ENCODE data around the gene SELENOT. TPM values are rescaled to one million over a fixed set of nuclear protein-coding genes. Genes with fewer than 3 reads are reported as not detected.
A peak's percentile ranks its signal among the peaks of the same experiment; 100 is the strongest.
"Not testable (repeated sequence)": the region's sequence is repeated elsewhere in the genome, so short reads cannot be mapped to it uniquely, and the experiment has no call there.

The SELENOT gene
- polyA plus RNA-seq, 1 donor from 2014 or later: 213 TPM

DNA sequence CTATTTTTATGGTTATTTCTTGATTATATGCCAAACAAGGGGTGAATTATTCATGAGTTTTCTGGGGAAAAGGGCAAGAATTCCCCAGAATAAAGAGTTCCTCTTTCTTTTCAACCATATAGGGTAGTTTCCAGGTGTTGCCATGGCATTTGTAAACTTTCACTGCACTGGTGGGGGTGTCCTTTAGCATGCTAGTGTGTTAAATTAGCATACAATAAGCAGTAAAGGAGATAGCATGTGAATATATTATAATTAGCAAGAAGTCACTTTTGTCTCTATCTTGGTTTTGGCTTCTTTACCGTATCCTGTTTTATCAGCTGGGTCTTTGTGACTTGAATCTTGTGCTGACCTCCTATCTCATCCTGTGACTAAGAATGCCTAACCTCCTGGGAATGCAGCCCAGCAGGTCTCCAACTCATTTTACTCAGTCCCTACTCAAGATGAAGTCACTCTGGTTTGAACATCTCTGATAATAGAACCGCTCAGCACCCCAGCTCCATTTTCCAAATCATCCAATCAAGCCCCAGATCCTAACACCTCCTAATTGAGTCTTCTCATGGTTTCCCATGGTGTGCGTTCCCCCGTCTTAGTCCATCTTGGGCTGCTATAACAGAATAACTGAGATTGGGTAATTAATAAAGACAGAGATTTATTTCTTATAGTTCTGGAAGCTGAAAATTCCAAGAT is 3.4 kb upstream of the SELENOT start:
- H3K9me3 Mint-ChIP-seq: no peaks in the 10 kb centered on the region
- H3K4me1 Mint-ChIP-seq: peaks cover 45 to 56% (median 50%) of the 10 kb centered on the region in 3 donors
- peak overlapping the region; percentile 93 to 99 (median 96) for H3K27ac Mint-ChIP-seq
- H3K36me3 Mint-ChIP-seq: no peaks in the 10 kb centered on the region
- H3K27me3 Mint-ChIP-seq: no peaks in the 10 kb centered on the region
- H3K4me3 Mint-ChIP-seq: peak overlapping the region in 3 of 4 donors; percentile 94 to 98 (median 95)

DNA sequence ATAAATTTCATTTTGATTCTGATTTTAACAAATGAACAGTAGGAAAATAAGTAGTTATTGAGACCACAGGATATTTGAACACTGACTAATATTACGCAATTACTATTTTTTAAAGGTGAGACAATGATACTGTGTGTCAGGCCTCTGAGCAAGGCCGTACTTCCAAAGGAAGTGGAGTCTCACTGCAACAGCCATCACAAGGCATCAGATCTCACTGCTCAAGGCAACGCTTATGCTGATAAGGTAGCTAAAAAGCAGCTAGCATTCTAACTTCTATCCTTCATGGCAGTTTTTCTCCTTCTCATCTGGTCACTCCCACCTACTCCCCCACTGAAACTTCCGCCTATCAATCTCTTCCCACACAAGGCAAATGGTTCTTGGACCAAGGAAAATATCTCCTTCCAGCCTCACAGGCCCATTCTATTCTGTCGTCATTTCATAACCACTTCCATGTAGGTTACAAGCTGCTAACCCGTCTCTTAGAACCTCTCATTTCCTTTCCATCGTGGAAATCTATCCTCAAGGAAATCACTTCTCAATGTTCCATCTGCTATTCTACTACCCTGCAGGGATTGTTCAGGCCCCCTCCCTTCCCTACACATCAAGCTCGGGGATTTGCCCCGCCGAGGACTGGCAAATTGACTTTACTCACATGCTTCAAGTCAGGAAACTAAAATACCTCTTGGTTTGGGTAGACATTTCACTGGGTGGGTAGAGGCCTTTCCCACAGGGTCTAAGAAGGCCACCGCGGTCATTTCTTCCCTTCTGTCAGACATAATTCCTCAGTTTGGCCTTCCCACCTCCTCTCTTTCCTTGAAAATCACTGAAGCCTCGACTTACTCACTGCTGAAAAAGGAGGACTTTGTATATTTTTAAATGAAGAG is 2.2 kb upstream of the SELENOT start:
- H3K27me3 Mint-ChIP-seq, H3K9me3 Mint-ChIP-seq, H3K36me3 Mint-ChIP-seq: not testable (repeated sequence)
- Mint-ChIP-seq H3K4me1 (peaks cover 50 to 58% (median 55%) of the 10 kb centered on the region in 3 donors), H3K4me3 (peak overlapping the region; percentile 84 to 98 (median 94)), H3K27ac (peak overlapping the region; percentile 93 to 99 (median 96))

DNA sequence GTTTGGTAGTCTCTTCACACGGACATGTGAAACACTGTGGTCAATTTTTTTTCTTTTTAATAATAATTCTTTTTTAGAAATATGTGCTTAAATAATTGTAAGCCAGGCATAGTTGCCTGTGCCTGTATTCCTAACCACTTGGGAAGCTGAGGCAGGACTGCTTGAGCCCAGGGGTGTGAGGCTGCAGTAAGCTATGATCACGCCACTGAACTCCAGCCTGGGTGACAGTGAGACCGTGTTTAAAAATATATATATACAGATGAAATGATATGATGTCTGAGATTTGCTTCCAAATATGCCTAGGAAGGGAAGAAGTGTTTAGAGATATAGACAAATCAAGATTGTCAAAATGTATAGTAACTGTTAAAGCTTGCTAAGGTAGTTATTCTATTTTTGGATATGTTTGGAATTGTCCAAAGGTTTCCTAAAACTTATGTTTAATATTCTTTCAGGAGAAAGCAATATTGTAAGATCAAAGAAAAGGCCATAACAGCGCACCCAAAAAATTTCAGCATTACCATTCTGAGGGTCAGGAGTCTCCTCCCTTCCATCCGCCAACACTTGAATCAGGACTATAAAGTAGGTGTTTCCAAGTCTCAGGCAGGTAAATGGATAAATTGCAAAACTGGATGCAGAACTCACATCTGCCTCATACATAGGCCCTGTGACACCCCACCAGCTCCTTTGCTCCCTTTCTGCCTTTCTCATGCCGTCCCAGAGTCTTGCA is 532 bp upstream of the SELENOT start:
- Mint-ChIP-seq H3K9me3 (no peaks in the 10 kb centered on the region), H3K4me3 (peak overlapping the region; percentile 96 to 98 (median 98)), H3K27ac (peak overlapping the region; percentile 96 to 100 (median 99)), H3K36me3 (peaks cover 2% of the 10 kb centered on the region), H3K27me3 (no peaks in the 10 kb centered on the region), H3K4me1 (peaks cover 63 to 68% (median 63%) of the 10 kb centered on the region in 3 donors)

DNA sequence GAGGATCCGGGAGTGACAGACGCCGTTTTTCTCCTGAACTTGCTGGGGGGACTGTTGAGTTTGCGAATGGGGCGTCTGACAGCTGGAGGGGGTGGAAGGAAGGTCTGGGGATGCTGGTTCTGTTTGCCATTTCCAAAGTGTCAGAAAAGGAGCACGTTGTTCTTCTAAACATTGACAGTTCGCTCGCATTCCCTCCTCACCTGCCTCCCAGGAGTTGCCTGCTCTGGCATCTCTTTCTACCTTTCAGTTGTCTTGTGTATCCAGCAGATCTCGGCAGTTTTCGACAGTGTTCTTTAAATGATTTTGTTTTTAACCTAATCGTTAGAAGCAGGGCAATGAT is 829 bp downstream of the SELENOT start:
- H3K4me1 Mint-ChIP-seq: peaks cover 58 to 74% (median 71%) of the 10 kb centered on the region in 3 donors
- H3K27ac Mint-ChIP-seq: peak overlapping the region; percentile 96 to 100 (median 99)
- H3K36me3 Mint-ChIP-seq: peaks cover 2% of the 10 kb centered on the region
- no peaks in the 10 kb centered on the region for H3K9me3 Mint-ChIP-seq
- no peaks in the 10 kb centered on the region for H3K27me3 Mint-ChIP-seq
- H3K4me3 Mint-ChIP-seq: peak overlapping the region; percentile 96 to 98 (median 98)

DNA sequence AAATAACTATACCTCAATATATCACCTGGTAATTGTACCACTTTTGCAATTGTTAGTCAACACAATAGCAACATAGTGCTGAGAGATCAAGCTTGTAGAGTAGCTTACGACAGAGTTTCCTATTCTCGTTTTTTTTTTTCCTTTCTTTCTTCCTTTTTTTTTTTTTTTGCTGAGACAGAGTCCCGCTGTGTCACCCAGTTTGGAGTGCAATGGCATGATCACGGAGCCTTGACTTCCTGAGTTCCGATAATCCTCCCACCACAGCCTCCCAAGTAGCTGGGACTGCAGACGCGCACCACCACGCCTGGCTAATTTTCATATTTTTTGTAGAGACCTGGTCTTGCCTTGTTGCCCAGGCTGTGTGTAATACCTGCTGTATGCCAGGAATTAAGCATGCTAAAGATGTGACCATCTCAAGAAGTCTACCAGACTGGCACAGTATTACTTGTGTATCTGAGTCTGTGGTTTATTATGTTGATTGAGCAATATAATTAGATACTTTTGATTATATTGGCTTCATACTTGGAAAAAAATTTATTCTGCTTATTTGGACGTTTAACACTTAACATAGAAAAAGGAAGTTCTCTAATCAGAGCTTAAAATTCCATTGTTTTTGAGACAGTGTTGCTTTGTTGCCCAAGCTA is 3.0 kb downstream of the SELENOT start:
- peaks cover 2% of the 10 kb centered on the region for H3K36me3 Mint-ChIP-seq
- peak overlapping the region; percentile 71 to 99 (median 94) for H3K27ac Mint-ChIP-seq
- peaks cover 59 to 74% (median 65%) of the 10 kb centered on the region in 3 donors for H3K4me1 Mint-ChIP-seq
- no peaks in the 10 kb centered on the region for H3K27me3 Mint-ChIP-seq
- peak overlapping the region; percentile 75 to 92 (median 90) for H3K4me3 Mint-ChIP-seq
- H3K9me3 Mint-ChIP-seq: no peaks in the 10 kb centered on the region

DNA sequence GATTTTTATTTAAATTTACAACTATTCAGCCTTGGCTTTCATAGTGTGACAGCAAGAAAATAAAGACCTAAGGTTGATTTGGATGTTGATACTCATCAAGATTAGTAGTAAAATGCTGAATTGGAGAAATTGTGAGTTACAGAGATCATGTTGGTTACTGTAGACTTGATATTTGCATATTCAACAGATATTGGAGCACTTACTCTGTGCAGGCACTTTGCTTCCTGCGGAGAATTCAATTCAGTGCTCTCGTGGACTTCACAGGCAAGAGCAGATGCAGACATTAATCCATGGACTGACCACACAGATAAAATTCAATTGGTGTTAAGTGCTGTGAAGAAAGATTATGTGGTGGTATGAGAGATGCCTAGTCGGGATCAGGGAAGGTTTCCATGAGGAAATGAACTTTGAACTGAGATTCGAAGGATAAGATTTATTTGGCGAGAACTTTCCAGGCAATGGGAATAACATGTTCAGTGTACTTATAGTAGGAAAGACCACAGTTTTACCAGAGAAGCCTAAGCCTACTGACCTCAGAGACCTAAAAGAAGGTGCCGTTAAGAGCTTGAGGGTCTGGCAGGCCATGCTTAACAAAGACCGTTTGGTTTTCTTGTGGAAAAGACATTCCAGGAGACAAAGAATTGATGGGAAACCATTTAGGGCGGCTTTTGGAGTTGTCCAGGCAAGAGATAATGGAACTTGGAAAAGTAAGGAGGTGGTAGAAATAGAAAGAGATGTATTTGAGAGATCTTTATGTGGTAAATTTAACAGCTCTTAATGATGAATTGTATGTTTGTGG is 4.3 kb downstream of the SELENOT start:
- Mint-ChIP-seq H3K9me3 (no peaks in the 10 kb centered on the region), H3K27me3 (no peaks in the 10 kb centered on the region), H3K4me3 (peak overlapping the region; percentile 71 to 92 (median 90)), H3K4me1 (peaks cover 56 to 67% (median 58%) of the 10 kb centered on the region in 3 donors), H3K36me3 (peaks cover 2% of the 10 kb centered on the region), H3K27ac (peak overlapping the region; percentile 46 to 94 (median 61))

DNA sequence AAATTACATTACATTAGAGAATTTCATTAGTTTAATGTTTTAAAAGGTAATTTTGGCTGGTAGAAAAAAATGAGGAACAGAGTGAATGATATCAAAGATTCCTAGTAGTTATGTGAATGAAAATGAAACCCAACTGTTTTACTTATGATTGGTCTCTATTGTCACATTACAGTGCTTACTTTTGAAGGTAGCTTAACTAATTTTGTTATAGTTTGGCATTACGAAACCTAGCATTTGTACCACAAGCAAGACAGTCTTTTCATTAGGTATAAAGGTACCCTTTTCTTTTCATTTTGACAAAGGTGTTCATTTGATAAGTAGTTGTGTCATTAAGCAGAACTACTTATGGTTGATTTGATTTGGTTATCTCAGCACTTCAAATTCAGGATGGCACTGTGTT is 6.9 kb downstream of the SELENOT start:
- Mint-ChIP-seq H3K27me3 (no peaks in the 10 kb centered on the region), H3K27ac (peak overlapping the region in 2 of 3 donors; percentile 1 to 57), H3K4me1 (peaks cover 59 to 74% (median 60%) of the 10 kb centered on the region in 3 donors), H3K4me3 (peak overlapping the region in 2 of 4 donors; percentile 1 to 25), H3K36me3 (peaks cover 8% of the 10 kb centered on the region), H3K9me3 (no peaks in the 10 kb centered on the region)

DNA sequence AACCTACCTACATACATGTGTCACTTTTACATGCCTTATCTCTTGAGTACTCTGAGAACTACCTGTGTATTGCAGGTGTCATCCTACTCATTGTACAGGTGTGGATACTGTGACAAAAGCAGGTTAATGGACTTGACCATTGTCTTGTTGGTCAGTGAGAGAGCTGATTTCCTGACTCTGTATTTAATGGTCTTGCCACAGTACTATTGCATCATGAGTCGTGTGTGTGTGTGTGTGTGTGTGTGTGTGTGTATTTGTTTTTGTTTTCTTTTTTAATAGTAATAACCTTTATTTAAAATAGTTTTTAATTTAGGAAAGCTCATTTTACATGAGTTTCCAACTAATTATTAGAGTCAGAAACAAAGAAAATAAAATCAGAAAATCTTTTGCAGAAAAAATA is 7.7 kb downstream of the SELENOT start:
- peaks cover 55 to 71% (median 57%) of the 10 kb centered on the region in 3 donors for H3K4me1 Mint-ChIP-seq
- no peaks in the 10 kb centered on the region for H3K27me3 Mint-ChIP-seq
- no peak overlapping the region for H3K27ac Mint-ChIP-seq
- H3K36me3 Mint-ChIP-seq: peaks cover 7% of the 10 kb centered on the region
- H3K4me3 Mint-ChIP-seq: no peak overlapping the region
- no peaks in the 10 kb centered on the region for H3K9me3 Mint-ChIP-seq

DNA sequence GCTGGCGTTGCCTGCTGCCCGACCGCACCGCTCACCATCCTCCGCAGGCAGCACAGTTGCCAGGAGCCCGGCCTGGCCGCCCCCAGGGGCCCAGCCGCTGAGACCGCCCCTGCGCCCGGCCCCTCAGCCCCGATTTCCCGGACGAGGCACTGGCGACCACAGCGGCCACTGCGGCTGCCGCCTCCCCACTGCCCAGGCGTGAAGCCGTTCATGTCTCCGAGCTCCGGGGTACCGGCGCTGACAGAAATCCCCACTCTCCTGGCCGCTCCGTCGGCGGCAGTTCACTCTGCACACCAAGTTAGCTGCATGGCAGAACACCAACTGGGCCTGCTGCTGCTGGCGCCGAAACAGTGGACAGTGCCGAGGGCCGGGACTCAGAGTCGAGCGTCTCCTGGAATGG is 8.5 kb downstream of the SELENOT start:
- H3K9me3 Mint-ChIP-seq: no peaks in the 10 kb centered on the region
- no peak overlapping the region for H3K4me3 Mint-ChIP-seq
- H3K27me3 Mint-ChIP-seq: no peaks in the 10 kb centered on the region
- peaks cover 6% of the 10 kb centered on the region for H3K36me3 Mint-ChIP-seq
- H3K4me1 Mint-ChIP-seq: peaks cover 49 to 66% (median 51%) of the 10 kb centered on the region in 3 donors
- no peak overlapping the region for H3K27ac Mint-ChIP-seq

DNA sequence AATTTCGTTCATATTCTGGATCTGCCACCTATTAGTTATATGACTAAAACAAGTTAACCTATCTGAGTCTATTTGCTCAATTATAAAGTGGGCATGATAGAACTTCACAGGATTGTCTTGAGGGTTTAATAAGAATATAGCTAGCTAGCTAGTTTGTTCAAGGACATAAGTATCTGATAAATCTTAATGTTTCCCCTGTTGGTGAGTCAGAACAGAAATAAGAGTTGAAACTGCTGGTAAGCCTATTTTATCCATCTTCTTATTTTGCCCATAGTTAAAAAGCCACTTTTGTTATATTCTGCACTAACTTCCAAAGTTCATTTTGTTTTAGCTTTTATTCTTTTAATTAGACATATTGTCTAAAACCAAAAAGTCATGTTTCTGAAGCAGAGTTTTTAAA is 9.4 kb downstream of the SELENOT start:
- Mint-ChIP-seq H3K9me3 (no peaks in the 10 kb centered on the region), H3K36me3 (peaks cover 8% of the 10 kb centered on the region), H3K27me3 (no peaks in the 10 kb centered on the region), H3K27ac (no peak overlapping the region), H3K4me3 (peak overlapping the region in 1 of 4 donors; percentile 73), H3K4me1 (peaks cover 45 to 60% (median 50%) of the 10 kb centered on the region in 3 donors)

DNA sequence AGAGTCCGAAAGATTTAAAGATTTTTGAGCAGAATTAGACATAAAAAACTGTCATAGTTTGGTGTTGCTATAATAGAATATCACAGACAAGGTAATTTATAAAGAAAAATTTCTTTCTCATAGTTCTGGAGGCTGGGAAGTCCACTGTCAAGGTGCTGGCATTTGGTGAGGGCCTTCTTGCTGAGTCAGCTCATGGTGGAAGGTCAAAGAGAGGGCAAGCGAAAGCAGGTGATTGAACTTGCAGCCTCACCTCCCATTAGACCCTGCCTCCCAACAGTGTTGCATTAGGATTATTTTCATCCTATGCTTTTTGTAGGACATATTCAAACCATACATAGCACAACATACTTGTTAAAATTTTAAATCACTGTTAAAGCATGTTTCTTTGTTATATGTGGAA is 9.9 kb downstream of the SELENOT start:
- Mint-ChIP-seq H3K9me3 (no peaks in the 10 kb centered on the region), H3K27ac (no peak overlapping the region), H3K4me1 (peaks cover 41 to 57% (median 45%) of the 10 kb centered on the region in 3 donors), H3K4me3 (no peak overlapping the region), H3K36me3 (peaks cover 8% of the 10 kb centered on the region), H3K27me3 (no peaks in the 10 kb centered on the region)

DNA sequence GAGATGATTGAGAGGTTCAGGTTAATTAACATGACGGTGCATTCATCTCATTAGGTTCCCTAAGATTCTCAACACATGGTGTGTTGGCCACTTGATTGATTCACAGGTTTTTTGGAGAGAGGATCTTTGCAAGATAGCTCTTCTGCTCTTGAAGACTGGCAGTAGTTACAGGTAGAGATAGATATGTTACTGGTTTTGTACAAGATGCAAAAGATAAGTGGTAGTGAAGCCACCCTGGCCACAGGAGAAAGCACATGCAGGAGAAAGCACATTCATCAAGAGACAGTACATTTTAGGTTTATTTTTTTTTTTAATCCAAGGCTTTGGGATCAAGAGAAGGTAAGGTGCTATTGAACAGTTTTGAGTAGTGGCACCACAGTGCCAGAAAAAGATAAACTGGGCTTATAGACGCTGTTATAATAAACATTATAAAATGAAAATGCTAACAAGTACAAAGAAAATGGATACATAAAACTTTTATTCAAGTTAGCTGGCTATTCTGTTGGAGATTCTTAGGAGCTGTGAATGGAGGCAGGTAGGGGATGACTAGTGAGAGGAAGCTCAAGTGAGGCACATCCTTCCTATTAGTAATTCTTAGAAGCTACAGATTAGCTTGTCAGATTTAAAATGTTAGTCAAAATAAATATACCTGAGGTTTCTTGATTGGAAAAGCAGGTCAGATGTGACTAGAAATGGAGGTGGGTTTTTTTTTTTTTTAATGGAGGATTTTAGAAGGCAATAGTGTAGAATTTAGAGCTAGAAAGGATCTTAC is 10.8 kb downstream of the SELENOT start:
- H3K27me3 Mint-ChIP-seq: no peaks in the 10 kb centered on the region
- peak overlapping the region in 1 of 4 donors; percentile 61 for H3K4me3 Mint-ChIP-seq
- no peak overlapping the region for H3K27ac Mint-ChIP-seq
- peaks cover 38 to 54% (median 49%) of the 10 kb centered on the region in 3 donors for H3K4me1 Mint-ChIP-seq
- H3K9me3 Mint-ChIP-seq: no peaks in the 10 kb centered on the region
- peaks cover 8% of the 10 kb centered on the region for H3K36me3 Mint-ChIP-seq

DNA sequence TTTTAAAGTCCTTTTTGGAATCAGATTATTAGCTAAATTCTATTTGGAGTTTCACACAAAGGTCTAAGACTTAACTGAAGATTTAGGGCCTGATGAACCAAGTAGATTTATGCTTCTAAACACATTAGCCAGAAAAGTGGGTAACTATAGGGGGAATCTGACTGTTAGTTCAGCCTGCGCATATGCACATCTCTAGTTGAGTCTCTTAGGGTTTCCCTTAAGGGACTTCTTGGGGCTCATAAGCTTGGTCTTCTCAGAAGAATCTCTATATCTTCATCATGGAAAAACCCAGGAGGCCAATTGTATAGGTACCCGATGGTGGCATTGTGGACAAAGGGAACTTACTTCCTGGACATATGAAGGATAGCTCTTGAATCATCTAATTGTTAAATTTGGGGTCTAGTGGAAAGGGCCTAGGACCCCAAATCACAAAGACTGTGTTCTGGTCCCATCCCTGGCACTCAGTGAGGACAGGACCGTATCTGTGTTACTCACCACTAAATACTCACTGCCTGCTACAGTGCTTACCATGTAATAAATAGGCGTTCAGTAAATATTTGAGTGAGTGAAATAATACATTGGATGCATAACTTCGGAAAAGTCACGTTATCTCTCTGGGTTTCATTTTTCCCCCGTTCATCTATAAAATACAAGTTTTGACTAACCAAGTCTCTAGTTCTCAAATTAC is 17.0 kb downstream of the SELENOT start:
- peak overlapping the region in 1 of 4 donors; percentile 63 for H3K4me3 Mint-ChIP-seq
- H3K9me3 Mint-ChIP-seq: no peaks in the 10 kb centered on the region
- no peaks in the 10 kb centered on the region for H3K27me3 Mint-ChIP-seq
- H3K36me3 Mint-ChIP-seq: peaks cover 2% of the 10 kb centered on the region
- H3K27ac Mint-ChIP-seq: peak overlapping the region in 2 of 3 donors; percentile 46 to 62
- peaks cover 28 to 35% (median 33%) of the 10 kb centered on the region in 3 donors for H3K4me1 Mint-ChIP-seq
